ENCODE results near the gene CNPY4. TPM values are rescaled to one million over a fixed set of nuclear protein-coding genes. Genes with fewer than 3 reads are reported as not detected.

CNPY4 gene
- total RNA-seq, 2 experiments from 2014 or later = 22.5 to 25.6 TPM

DNA sequence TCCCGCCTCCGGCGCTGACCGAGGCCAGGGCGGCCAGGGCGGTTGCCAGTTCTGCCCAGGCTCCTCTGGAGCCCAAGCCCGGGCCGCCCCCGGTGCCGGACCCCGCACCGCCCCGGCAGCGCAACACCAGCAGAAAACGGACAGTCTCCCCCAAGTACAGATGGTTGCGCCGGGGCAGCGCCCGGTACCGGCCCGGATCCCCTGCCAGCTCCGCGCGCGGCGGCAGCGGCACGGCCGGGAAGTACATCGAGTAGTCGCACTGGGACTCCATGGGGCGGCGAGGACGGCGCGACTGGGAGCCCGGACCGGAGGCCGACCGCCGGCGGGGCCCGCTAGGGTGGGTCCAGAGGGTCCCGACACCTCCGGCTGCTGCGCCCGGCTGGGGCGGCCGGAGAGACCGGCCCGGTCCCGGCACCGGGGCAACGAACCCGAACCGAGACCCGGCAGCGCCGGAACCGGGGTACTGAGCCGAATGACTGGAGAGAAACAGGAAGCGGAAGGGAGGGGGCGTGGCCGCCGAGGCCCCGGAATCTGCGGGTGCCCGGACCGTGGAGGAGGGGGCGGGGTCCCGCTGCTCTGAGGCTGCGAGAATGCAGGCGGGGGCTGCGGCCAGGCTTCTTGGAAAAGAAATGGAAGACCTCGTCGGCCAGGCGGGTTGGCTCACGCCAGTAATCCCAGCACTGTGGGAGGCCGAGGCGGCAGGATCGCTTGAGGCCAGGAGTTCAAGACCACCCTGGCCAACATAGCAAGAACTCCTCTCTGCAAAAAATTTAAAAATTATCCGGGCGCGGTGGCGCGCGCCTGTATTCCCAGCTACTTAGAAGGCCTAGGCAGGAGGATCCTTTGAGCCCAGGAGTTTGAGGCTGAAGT is 39.0 kb downstream of the CNPY4 start, which contains the start of gene TRAPPC14:
TRAPPC14 (minus strand) TSS at position 495 of the 870 bp plus-strand sequence; CDS start at position 271, 224 bp downstream.
- H3K4me3 Mint-ChIP-seq = peak within 1 kb of the TSS; percentile 93
- H3K4me1 Mint-ChIP-seq (ENCODE audit: low read depth) = peaks cover 59% of the 10 kb centered on the region
- peak within 1 kb of the TSS; percentile 76 for H3K27ac Mint-ChIP-seq
- no peaks in the 10 kb centered on the region for H3K9me3 Mint-ChIP-seq
- peak within 1 kb of the TSS; percentile 71 for H3K4me3 ChIP-seq (ENCODE audit: low read length)
- H3K27me3 ChIP-seq (ENCODE audit: control insufficient read depth in 1 of 2, insufficient read depth in 2 of 2, low read length in 2 of 2) = no peaks in the 10 kb centered on the region
- no peaks in the 10 kb centered on the region for H3K27me3 Mint-ChIP-seq
- ChIA-PET CTCF (interaction anchor here (1.0 to 1.1 kb wide), 3 partner anchors 10 to 25 kb away, joined by 3 read pairs; partner anchors contain the start of genes GAL3ST4 and LAMTOR4), POLR2A (interaction anchor here (0.7 to 3.1 kb wide), 10 partner anchors 9 to 64 kb away, joined by 3 to 27 read pairs (median 4); partner anchors contain the start of genes GAL3ST4, GPC2, LAMTOR4 and STAG3)
- intact Hi-C loops (cut with DNase I, micrococcal nuclease) = loop anchor here (1.0 to 5.0 kb wide), 3 partner anchors 10 to 114 kb away; partner anchors contain the start of genes GPC2 (in 1 of the 2), LAMTOR4 (in 1 of the 2) and STAG3 (in 1 of the 2)
- H3K36me3 ChIP-seq (ENCODE audit: insufficient read depth, low read length) = peaks cover 38% of the 10 kb centered on the region
- TF ChIP-seq, protein P1, sequence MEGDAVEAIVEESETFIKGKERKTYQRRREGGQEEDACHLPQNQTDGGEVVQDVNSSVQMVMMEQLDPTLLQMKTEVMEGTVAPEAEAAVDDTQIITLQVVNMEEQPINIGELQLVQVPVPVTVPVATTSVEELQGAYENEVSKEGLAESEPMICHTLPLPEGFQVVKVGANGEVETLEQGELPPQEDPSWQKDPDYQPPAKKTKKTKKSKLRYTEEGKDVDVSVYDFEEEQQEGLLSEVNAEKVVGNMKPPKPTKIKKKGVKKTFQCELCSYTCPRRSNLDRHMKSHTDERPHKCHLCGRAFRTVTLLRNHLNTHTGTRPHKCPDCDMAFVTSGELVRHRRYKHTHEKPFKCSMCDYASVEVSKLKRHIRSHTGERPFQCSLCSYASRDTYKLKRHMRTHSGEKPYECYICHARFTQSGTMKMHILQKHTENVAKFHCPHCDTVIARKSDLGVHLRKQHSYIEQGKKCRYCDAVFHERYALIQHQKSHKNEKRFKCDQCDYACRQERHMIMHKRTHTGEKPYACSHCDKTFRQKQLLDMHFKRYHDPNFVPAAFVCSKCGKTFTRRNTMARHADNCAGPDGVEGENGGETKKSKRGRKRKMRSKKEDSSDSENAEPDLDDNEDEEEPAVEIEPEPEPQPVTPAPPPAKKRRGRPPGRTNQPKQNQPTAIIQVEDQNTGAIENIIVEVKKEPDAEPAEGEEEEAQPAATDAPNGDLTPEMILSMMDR (IDR thresholded peaks at IDR 0.05) = no peak
- DNase-seq (peak; percentile 79 to 98 (median 90)), ATAC-seq (ENCODE audit: poor library complexity) (peak; percentile 84)
- peak within 1 kb of the TSS; percentile 48 to 87 for H3K27ac ChIP-seq (ENCODE audit: low read depth in 1 of 2, low read length in 2 of 2)
- peaks cover 34% of the 10 kb centered on the region for H3K36me3 Mint-ChIP-seq (ENCODE audit: low read depth)
- no peaks in the 10 kb centered on the region for H3K9me3 ChIP-seq (ENCODE audit: control insufficient read depth in 1 of 2, insufficient read depth in 1 of 2, low read length in 2 of 2)
- H3K4me1 ChIP-seq (ENCODE audit: insufficient read depth, low read length) = peaks cover 61% of the 10 kb centered on the region

DNA sequence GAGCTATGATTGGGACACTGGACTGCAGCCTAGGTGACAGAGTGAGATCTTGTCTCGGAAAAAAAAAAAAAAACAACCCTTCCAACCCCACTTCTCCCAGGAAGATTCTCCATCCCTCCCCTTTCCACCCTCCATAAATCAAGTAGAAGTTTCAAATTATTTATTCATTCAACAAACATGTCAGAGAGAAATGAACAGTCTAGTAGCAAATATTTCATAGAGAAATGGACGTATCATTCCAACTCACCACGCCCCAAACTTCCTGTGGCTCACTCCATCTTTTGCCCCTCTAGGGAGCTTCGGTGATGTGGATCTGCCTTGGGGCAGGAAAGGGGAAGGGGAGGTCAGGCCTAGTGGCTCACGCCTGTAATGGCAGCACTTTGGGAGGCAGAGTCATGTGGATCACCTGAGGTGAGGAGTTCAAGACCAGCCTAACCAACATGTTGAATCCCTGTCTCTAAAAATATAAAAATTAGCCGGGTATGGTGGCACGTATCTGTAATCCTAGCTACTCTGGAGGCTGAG is 39.7 kb downstream of the CNPY4 start:
- intact Hi-C loops (cut with DNase I, micrococcal nuclease) = loop anchor here in 1 of 2 experiments (2.0 to 5.0 kb wide), 2 partner anchors 18 to 113 kb away; partner anchors contain the start of genes GPC2 and STAG3
- no peaks in the 10 kb centered on the region for H3K9me3 ChIP-seq (ENCODE audit: control insufficient read depth in 1 of 2, insufficient read depth in 1 of 2, low read length in 2 of 2)
- no peaks in the 10 kb centered on the region for H3K9me3 Mint-ChIP-seq

More for the DNA sequence above, 39.7 kb downstream of the CNPY4 start:
- H3K27ac ChIP-seq (ENCODE audit: low read depth in 1 of 2, low read length in 2 of 2) = peak overlapping the region; percentile 48 to 87
- H3K4me3 ChIP-seq (ENCODE audit: low read length) = peak overlapping the region; percentile 71
- H3K27me3 Mint-ChIP-seq = no peaks in the 10 kb centered on the region
- peaks cover 59% of the 10 kb centered on the region for H3K4me1 Mint-ChIP-seq (ENCODE audit: low read depth)
- H3K36me3 Mint-ChIP-seq (ENCODE audit: low read depth) = peaks cover 27% of the 10 kb centered on the region
- peaks cover 31% of the 10 kb centered on the region for H3K36me3 ChIP-seq (ENCODE audit: insufficient read depth, low read length)
- H3K4me1 ChIP-seq (ENCODE audit: insufficient read depth, low read length) = peaks cover 64% of the 10 kb centered on the region
- peak in 1 of 14 experiments; percentile 34 for DNase-seq
- H3K4me3 Mint-ChIP-seq = peak overlapping the region; percentile 93
- TF ChIP-seq, protein P1 (IDR thresholded peaks at IDR 0.05) = no peak
- ATAC-seq (ENCODE audit: poor library complexity) = no peak
- H3K27ac Mint-ChIP-seq = peak overlapping the region; percentile 76
- ChIA-PET POLR2A (interaction anchor here (0.7 to 3.1 kb wide), 7 partner anchors 8 to 63 kb away, joined by 3 to 27 read pairs (median 5); partner anchors contain the start of genes GAL3ST4, GPC2, LAMTOR4 and STAG3), CTCF (interaction anchor here (1.0 kb wide), 1 partner anchor 9 kb away, joined by 3 read pairs; the partner anchor contains the start of gene GAL3ST4)
- no peaks in the 10 kb centered on the region for H3K27me3 ChIP-seq (ENCODE audit: control insufficient read depth in 1 of 2, insufficient read depth in 2 of 2, low read length in 2 of 2)

Measured in CD4-positive, alpha-beta T cell (primary cell).